GM12892 (cell line): Measurements from ENCODE around the gene PARVB.

Experiments used
- DNase-seq: peaks from one replicate; pipeline ENCODE4 v3.0.0; 2011; ENCODE audit not compliant: insufficient read length
- FAIRE-seq: peaks from 2 replicates; lab custom pipeline; 2011; peaks lifted over from hg19 to GRCh38; lab: Jason Lieb, UNC
- POLR2A ChIP-seq: IDR thresholded peaks from 2 replicates; pipeline ENCODE4 v1.6.1; 2011; ENCODE audit warnings: low read depth, low read length, control low read depth
- POLR2AphosphoS5 ChIP-seq: IDR thresholded peaks from 2 replicates; pipeline ENCODE4 v1.6.1; 2011; ENCODE audit warnings: low read depth, low read length, control low read depth
- TAF1 ChIP-seq: IDR thresholded peaks from 2 replicates; pipeline ENCODE4 v1.6.1; 2011; ENCODE audit warnings: low read depth, mild to moderate bottlenecking, control low read depth, low read length, borderline replicate concordance

The PARVB gene

DNA sequence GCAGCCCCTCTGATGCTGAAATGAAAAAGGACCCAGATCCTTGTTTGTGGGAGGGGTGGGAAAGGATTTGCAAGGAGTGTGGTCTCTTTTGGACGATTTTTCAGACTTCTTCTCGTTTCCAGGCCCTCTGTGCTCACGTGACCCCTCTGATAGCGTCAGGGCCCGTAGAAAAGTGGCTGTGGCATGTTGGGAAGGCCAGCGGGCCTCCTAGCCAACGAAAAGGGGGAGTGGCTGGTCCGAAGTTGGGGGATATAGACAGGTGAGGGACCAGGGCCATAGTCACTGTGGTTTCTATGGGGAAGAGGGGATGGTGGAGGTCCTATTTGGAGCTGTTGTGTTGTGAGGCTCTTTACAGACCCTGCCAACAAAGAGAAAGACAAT, 6.6 kb downstream of the PARVB start:
- no peak for FAIRE-seq
- TF ChIP-seq POLR2AphosphoS5, result no peak
- no peak for TF ChIP-seq POLR2A
- no peak for TF ChIP-seq TAF1

DNA sequence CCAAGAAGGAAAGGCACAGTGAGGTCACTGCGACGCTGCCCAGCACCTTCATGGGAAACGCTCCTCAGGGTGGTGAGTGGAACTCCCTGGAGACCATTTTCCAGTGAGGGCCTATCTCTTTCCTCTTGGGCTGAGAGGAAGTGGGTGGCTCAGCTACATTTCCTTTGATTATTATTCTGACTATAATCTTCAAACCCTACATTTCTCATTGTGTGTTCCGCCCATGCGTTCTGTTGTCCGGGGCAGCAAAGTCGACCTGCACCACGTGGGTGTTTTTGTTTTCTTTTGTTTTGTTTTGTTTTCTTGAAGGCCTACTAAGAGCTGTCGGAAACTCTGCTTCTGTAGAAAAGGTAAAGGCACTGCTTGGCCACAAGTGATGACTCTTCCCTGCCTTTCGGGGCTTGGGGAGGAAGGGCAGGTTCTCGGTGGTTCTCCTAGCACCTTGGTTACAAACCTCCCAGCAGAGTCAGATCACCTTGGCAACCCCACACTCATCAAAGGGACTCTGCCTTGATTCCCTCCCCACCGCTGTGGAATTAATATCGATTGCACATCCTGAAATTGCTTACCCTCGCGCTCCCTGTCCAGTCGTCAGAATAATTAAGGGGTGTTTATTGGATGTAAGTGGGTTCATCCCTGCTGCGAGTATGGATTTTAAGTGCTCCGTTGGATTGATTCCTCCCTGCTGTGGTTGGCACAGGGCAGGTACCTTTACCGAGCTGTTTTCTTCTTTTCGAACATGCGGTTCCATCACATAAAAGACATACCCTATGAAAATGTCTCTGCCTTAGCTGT, 7.3 kb downstream of the PARVB start:
- TF ChIP-seq POLR2AphosphoS5 (no peak), TAF1 (no peak), POLR2A (no peak)
- peak; percentile 48 for FAIRE-seq
- DNase-seq, result no peak

More for the DNA sequence above, 6.6 kb downstream of the PARVB start:
- DNase-seq, result no peak

DNA sequence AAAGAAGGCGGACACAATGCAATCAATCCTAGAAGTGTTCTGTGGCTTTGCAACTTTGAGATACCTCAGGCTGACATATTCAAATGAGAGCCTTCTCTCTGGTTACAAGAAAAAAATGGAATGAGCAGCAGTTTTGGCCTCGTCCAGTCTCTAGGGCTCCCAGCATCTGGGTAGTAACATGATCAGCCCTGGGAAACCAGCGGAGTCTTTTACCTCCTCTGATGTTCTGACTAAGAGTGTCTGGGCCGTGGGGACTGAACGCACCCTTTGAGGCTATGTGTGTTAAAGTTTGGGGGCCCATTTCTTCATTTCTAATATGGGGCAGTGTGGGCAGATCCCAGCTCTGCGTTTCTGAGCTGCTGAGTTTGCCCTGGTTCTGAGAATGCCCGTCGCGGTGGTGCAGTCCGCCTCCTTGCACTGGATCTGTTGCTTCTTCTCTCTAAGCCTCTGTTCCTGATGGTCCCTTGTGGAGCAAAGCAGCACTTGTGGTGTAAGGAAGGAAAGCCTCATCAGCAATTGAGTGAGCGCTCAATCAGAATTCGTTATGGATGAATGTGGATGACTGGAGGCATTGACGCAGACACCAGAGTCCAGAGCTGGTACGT, 8.1 kb downstream of the PARVB start:
- FAIRE-seq (peak; percentile 33), DNase-seq (no peak)
- no peak for TF ChIP-seq POLR2A
- TF ChIP-seq POLR2AphosphoS5, result no peak
- TF ChIP-seq TAF1, result no peak

DNA sequence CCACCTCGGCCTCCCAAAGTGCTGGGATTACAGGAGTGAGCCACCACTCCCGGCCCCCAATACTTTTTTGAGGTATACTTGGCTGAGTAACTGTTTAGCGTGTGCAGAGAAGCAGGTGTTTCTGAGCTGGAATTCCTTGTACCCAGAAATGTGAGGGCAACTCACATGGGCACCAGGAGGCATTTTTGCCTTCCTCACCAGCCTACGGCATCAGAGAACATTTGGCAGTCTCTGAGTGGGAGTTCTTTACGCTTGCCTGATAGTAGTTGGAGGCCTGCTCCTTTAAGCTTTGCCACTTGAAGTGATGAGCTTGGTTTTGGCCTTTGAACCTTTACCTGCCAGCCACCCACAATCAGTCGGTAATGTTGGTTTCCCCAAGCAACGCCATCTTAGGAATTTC, 9.2 kb downstream of the PARVB start:
- TF ChIP-seq POLR2AphosphoS5, result no peak
- TF ChIP-seq TAF1, result no peak
- no peak for TF ChIP-seq POLR2A
- DNase-seq (no peak), FAIRE-seq (no peak)

DNA sequence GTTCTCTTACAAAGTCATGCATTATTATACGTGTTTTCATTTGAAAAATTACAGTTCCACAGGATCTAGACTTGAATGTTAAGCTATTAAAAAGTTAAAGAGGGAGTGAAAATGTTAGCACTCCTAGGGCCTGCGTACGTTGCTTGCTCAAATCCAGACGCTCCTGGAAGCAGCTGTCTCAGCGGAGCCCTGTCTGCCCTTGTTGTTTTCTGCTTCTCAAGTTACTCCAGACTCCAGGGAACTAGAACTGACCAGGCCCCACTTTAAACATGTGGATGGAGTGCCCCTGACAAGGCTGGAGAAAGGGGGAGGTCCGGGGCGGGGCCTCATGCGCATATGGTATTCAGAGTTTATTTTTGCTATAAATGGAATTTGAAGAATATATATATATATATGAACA, 9.6 kb downstream of the PARVB start:
- DNase-seq (no peak), FAIRE-seq (no peak)
- no peak for TF ChIP-seq POLR2A

DNA sequence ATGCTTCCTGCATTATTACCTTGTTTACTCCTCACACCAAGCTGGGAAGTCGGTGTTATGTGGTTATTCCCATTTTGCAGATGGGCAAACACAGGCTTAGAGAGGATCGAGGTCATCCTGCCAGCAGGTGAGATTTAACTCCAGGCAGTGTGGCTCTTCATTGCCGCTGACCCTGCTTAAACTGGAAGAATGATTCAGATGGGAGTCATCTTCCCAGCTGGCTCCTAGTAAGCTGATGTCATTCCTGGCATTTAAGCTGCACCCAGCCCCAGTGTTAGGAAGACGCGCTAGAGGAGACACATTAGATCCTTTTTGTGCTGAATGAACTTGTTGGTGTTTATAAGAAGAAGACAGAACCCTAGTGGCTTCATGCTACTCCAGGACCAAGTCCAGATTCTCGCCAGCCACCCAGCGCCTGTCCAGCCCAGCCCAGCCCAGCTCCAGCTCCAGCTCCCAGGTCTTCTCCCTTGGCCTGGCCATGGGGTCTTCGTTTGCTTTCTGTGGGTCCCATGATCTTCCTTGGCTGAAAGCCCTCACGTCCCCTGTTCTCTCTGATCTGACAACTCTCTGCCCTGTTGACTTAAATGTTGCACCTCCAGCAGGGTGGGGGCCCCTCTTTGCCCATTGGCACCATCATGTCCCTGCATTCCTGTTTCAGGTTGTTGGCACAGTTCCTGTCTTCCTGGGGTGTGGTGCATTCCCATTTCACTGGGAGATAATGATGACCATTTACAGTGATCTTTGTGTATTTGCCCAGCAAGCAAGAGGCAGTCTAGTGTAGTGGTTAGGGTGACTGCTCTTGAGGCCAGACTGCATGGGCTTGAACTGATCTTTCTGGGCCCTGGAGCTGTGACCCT, 13.6 kb downstream of the PARVB start:
- FAIRE-seq (no peak), DNase-seq (no peak)
- TF ChIP-seq POLR2A (no peak), POLR2AphosphoS5 (no peak), TAF1 (no peak)

DNA sequence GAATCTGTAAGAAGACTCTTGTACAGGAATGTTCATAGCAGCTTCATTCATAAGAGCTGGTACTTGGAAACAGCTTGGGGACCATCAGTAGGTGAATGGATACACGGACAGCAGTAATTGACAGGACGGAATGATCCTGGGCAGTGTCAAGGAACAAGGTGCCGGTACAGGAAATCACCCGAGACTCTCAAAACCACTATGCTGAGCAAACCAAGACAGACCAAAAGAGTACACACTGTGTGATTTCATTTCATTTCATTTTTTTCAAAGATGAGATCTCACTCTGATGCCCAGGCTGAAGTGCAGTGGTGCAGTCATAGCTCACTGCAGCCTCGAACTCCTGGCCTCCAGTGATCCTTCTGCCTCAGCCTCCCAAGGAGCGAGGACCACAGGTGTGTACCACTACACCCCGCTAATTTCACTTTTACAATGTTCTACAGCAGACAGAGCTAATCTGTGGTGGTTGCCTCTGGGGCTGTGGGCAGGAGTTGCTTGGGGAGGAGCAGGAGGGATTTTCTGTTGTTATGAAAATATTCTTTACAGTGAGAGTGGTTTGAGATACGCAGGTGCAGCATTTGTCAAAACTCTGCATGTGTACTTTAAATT, 15.6 kb downstream of the PARVB start:
- no peak for FAIRE-seq

DNA sequence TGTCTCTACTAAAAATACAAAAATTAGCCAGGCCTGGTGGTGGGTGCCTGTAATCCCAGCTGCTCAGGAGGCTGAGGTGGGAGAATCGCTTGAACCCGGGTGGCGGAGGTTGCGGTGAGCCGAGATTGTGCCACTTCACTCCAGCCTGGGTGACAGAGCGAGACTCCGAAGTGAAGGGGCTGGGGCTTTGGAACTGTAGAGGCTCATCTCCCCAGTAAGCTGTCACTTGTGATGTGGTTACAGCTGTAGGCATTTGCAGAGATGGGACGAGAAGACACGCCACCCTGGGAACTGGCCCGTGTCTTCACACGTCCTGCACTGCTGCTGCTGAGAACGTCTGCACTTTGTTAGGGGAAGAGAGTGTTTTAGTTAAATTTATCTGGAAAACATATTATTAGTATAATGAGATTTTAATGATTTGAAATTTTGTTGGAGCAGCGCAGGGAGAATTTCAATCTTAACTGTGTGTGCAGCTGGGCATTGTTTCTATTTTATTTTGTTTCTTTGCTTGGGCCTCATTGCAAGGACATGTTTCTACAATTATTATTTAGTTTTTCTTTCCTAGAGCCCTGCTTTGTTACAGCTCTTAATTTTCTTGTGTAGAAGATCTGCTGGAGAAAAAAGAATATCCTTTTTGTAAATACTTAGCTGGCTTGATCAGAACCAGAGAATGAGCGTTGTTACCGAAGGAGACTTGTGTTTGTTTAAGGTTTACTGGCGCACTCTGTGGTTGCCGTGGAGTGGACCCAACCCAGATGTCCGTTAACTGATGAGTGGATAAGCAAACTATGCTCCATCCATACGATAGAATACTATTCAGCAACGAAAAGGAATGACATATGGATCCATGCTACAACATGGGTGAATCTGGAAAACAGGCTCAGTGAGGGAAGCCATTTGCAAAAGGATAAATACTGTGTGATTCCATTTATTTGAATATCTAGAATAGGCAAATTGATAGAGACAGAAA, 18.4 kb downstream of the PARVB start:
- DNase-seq, result peak; percentile 46
- TF ChIP-seq POLR2AphosphoS5, result 0 out of 2 replicates have a peak, but pooled peaks have one; percentile 28
- no peak for TF ChIP-seq POLR2A
- FAIRE-seq, result peak; percentile 86

More for the DNA sequence above, 15.6 kb downstream of the PARVB start:
- TF ChIP-seq POLR2A, result no peak
- TF ChIP-seq TAF1, result no peak
- TF ChIP-seq POLR2AphosphoS5, result no peak
- no peak for DNase-seq

DNA sequence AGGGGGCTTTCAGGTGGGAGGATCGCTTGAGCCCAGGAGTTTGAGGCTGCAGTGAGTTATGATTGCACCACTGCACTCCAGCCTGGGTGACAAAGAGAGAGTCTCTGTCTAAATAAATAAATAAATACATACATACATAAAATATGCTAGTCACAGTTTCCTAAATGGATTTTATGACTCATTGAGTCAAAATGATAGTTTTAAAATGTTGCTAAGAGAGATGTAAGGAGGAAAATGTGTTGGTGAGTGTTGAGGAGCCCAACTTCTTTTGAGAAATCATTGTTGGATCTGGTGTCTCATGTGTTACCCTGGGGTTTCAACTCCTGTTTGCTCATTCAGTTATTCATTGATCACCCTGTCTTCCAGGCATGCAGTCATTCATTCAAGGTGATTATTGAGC, 21.0 kb downstream of the PARVB start:
- TF ChIP-seq POLR2A (no peak), TAF1 (no peak), POLR2AphosphoS5 (no peak)
- FAIRE-seq (no peak), DNase-seq (no peak)

DNA sequence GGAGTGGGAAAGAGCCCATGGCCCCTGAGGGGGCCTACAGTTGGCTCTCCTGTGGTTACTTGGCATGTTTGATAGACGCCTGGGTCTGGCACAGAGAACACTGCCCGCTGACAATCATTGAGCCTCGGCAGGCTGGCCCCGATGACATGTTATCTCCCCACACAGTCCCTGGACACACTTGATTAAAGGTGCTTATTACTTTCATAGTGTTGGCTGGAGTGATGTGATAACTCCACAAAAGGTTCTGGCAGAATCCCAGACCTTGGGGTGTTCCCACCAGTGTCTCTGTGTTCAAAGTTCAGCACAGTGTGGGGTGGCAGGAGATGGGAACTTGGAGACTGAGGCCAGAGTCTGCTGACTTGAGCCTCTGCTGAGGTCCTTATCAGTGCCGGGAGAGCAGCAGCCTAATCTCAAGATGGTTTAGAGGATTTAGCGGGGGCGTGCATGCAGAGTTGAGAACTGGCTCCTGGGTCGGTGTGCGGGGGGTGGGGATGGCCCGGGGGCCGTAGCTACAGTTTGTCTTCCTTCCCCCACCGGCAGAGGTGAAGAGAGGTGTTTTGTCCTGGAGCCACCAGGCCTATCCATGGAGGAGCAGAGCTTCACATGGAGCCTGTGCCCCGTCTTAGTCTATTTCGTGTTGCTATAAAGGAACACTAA, 22.5 kb downstream of the PARVB start:
- no peak for DNase-seq
- TF ChIP-seq TAF1, result no peak
- no peak for TF ChIP-seq POLR2AphosphoS5
- no peak for TF ChIP-seq POLR2A
- FAIRE-seq, result no peak
